ENCODE measurements around the gene CCDC185.
A peak's percentile ranks its signal among the peaks of the same experiment; 100 is the strongest.

Gene CCDC185

GRCh38 chr1:223363856-223364684 is 29.1 kb upstream of the CCDC185 start, which contains the start of gene SUSD4:
TSS of gene SUSD4 (minus strand) at chr1:223364176. CDS start at chr1:223363425, 751 bp downstream.
- TF ChIP-seq, protein P1, sequence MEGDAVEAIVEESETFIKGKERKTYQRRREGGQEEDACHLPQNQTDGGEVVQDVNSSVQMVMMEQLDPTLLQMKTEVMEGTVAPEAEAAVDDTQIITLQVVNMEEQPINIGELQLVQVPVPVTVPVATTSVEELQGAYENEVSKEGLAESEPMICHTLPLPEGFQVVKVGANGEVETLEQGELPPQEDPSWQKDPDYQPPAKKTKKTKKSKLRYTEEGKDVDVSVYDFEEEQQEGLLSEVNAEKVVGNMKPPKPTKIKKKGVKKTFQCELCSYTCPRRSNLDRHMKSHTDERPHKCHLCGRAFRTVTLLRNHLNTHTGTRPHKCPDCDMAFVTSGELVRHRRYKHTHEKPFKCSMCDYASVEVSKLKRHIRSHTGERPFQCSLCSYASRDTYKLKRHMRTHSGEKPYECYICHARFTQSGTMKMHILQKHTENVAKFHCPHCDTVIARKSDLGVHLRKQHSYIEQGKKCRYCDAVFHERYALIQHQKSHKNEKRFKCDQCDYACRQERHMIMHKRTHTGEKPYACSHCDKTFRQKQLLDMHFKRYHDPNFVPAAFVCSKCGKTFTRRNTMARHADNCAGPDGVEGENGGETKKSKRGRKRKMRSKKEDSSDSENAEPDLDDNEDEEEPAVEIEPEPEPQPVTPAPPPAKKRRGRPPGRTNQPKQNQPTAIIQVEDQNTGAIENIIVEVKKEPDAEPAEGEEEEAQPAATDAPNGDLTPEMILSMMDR (IDR thresholded peaks at IDR 0.05), result no peak
- no peak for DNase-seq (ENCODE audit: low spot score)
- Histone ChIP-seq H3K27ac (no peak within 1 kb of the TSS), H3K4me3 (peak within 1 kb of the TSS; percentile 73)

GRCh38 chr1:223364685-223365382 is 28.4 kb upstream of the CCDC185 start:
- no peak for DNase-seq (ENCODE audit: low spot score)
- Histone ChIP-seq H3K4me3 (peak overlapping the region; percentile 73), H3K27ac (no peak overlapping the region)
- TF ChIP-seq, protein P1 (IDR thresholded peaks at IDR 0.05), result no peak

- TF ChIP-seq, protein P1 (IDR thresholded peaks at IDR 0.05), result no peak
- Histone ChIP-seq H3K4me3 (no peak overlapping the region), H3K27ac (no peak overlapping the region)
- DNase-seq (ENCODE audit: low spot score), result no peak
These were observed 19.1 kb upstream of the CCDC185 start for GRCh38 chr1:223374064-223374610.

GRCh38 chr1:223378754-223379153 is 14.5 kb upstream of the CCDC185 start:
- TF ChIP-seq, protein P1 (IDR thresholded peaks at IDR 0.05), result no peak

GRCh38 chr1:223386013-223386412 is 7.2 kb upstream of the CCDC185 start:
- no peak for DNase-seq (ENCODE audit: low spot score)
- Histone ChIP-seq H3K27ac (no peak overlapping the region), H3K4me3 (no peak overlapping the region)
- TF ChIP-seq, protein P1 (IDR thresholded peaks at IDR 0.05), result no peak

More at GRCh38 chr1:223378754-223379153, 14.5 kb upstream of the CCDC185 start:
- no peak for DNase-seq (ENCODE audit: low spot score)
- H3K27ac ChIP-seq, result no peak overlapping the region
- no peak overlapping the region for H3K4me3 ChIP-seq

DNA sequence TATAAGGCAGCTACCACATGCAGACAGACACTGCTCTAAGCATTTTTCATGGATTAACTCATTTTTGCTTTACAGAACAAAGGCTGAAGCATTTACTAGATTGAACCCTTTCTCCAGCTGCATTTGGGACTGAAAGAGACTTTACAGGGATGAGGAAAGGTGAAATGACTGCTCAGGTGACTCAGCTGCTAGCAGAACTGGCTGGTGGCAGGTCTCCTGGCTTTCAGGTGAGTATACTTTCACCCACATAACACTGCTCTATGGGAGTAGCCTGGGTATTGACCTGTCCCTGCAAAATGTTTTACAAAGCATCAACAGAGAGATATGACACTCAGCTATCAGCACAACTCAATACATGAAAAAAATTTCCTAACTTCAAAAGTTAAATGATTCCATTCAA is 2.6 kb upstream of the CCDC185 start:
- Histone ChIP-seq H3K4me3 (no peak overlapping the region), H3K27ac (no peak overlapping the region)
- no peak for DNase-seq (ENCODE audit: low spot score)
- TF ChIP-seq, protein P1 (IDR thresholded peaks at IDR 0.05), result no peak
